ENCODE results near the gene HAGHL.
A peak's percentile ranks its signal among the peaks of the same experiment; 100 is the strongest.

The HAGHL gene

DNA sequence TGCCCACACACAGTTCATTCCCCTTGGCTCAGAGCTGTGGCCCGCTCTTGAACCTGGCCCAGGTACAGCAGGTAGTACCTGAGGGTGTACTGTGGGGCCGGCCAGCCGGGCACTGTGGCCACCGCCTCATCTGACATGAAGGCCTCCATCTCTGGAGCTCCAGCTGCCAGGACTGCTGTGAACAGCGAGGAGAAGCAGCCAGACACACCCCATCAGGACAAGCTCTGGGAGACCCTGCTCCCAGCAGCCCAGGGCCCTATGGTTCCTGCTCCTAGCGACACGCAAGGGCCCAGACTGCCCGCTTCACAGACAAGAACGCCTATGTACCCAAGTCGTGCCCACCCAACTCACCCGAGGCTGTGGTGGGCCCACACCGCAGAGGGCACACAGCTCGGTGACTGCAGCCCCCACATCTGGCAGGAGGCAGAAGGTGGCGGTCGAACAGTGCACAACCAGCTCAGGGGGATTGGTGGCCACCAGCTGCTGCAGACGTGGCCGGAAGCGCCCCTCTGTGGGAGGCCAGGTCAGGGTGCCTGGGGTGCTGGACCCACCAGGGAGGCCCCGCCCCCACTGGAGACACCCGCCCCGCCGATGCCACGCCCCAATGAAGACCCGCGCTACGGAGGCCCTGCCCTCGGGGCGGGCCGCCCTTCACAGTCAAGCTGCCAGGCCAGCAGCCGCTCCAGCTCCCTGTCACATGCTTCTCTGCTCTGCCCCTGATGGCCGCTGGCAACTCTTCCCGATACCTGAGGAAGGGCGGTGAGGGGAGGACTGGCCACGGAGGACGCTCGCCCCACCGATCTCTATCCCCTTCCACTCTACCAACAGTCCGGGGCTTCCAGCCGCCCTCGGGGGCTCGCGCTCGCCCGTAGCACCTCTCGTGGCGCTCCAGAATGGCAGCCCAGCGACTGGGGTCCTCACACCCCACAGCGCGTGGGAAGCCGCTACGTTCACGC is 47.8 kb upstream of the HAGHL start:
- Histone ChIP-seq H3K4me1 (ENCODE audit: insufficient read depth, low read length) (peaks cover 46% of the 10 kb centered on the region), H3K36me3 (ENCODE audit: insufficient read depth, low read length) (peaks cover 33% of the 10 kb centered on the region), H3K9ac (ENCODE audit: low read depth, low read length) (peak overlapping the region; percentile 57), H2AFZ (ENCODE audit: low read depth, low read length) (peak overlapping the region; percentile 80), H3K27me3 (ENCODE audit: insufficient read depth, low read length, poor library complexity) (no peaks in the 10 kb centered on the region), H3K79me2 (ENCODE audit: insufficient read depth, low read length) (peaks cover 37% of the 10 kb centered on the region), H3K9me3 (ENCODE audit: insufficient read depth, low read length, severe bottlenecking) (no peaks in the 10 kb centered on the region), H4K20me1 (ENCODE audit: insufficient read depth, low read length) (peaks cover 59% of the 10 kb centered on the region), H3K4me3 (ENCODE audit: low read depth in 1 of 2, low read length in 2 of 2) (peak overlapping the region in 1 of 2 experiments; percentile 58; a peak in 2 of 4 replicates), H3K4me2 (ENCODE audit: insufficient read depth, low read length) (peak overlapping the region; percentile 89), H3K27ac (ENCODE audit: low read length) (peak overlapping the region; percentile 87)
- TF ChIP-seq EZH2 (IDR thresholded peaks at IDR 0.05; ENCODE audit: borderline replicate concordance, low read depth, low read length, severe bottlenecking), result no peak
- TF ChIP-seq, protein P1, sequence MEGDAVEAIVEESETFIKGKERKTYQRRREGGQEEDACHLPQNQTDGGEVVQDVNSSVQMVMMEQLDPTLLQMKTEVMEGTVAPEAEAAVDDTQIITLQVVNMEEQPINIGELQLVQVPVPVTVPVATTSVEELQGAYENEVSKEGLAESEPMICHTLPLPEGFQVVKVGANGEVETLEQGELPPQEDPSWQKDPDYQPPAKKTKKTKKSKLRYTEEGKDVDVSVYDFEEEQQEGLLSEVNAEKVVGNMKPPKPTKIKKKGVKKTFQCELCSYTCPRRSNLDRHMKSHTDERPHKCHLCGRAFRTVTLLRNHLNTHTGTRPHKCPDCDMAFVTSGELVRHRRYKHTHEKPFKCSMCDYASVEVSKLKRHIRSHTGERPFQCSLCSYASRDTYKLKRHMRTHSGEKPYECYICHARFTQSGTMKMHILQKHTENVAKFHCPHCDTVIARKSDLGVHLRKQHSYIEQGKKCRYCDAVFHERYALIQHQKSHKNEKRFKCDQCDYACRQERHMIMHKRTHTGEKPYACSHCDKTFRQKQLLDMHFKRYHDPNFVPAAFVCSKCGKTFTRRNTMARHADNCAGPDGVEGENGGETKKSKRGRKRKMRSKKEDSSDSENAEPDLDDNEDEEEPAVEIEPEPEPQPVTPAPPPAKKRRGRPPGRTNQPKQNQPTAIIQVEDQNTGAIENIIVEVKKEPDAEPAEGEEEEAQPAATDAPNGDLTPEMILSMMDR (IDR thresholded peaks at IDR 0.05; ENCODE audit: borderline replicate concordance, extremely low read depth, low read length, poor library complexity, severe bottlenecking), result no peak
- peak; percentile 36 for ATAC-seq (ENCODE audit: insufficient read depth, low read depth)
- peak; percentile 75 for DNase-seq

DNA sequence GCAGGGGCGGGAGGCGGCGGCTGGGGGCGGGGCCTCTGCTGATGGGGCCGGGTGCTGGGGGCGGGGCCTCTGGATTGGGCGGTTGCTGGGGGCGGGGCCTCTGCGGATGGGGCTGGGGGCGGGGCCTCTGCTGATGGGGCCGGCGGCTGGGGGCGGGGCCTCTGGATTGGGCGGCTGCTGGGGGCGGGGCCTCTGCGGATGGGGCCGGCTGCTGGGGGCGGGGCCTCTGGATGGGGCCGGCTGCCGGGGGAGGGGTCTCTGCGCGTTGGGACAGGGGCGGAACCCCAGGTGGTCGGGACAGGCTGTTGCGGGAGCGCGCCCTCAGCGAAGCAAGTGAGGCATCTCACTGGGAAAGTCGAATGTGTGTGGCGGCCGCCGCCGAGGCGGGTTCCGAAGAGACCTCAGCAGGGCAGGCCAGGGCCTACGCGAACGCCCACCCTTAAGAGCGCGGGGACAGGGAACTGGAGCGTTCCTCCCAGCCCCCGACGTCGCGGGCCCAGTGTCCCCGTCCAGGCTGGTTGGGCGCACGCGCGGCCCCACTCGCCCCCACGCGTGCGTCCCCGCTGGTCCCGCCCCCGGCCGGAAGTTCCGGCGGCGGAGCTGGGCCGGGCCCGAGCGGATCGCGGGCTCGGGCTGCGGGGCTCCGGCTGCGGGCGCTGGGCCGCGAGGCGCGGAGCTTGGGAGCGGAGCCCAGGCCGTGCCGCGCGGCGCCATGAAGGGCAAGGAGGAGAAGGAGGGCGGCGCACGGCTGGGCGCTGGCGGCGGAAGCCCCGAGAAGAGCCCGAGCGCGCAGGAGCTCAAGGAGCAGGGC is 46.9 kb upstream of the HAGHL start, which contains the start of gene STUB1:
STUB1 (plus strand) TSS at position 597 of the 811 bp plus-strand sequence; CDS start at position 713, 116 bp downstream.
- H3K4me2 ChIP-seq (ENCODE audit: insufficient read depth, low read length), result peak within 1 kb of the TSS; percentile 99
- peak; percentile 53 for ATAC-seq (ENCODE audit: insufficient read depth, low read depth)
- peaks cover 55% of the 10 kb centered on the region for H3K4me1 ChIP-seq (ENCODE audit: insufficient read depth, low read length)
- H3K9me3 ChIP-seq (ENCODE audit: insufficient read depth, low read length, severe bottlenecking), result no peaks in the 10 kb centered on the region
- no peaks in the 10 kb centered on the region for H3K27me3 ChIP-seq (ENCODE audit: insufficient read depth, low read length, poor library complexity)
- TF ChIP-seq, protein P1 (IDR thresholded peaks at IDR 0.05; ENCODE audit: borderline replicate concordance, extremely low read depth, low read length, poor library complexity, severe bottlenecking), result no peak
- no peak for TF ChIP-seq EZH2 (IDR thresholded peaks at IDR 0.05; ENCODE audit: borderline replicate concordance, low read depth, low read length, severe bottlenecking)
- H3K27ac ChIP-seq (ENCODE audit: low read length), result peak within 1 kb of the TSS; percentile 87
- H3K36me3 ChIP-seq (ENCODE audit: insufficient read depth, low read length), result peaks cover 38% of the 10 kb centered on the region
- H3K4me3 ChIP-seq (ENCODE audit: low read depth in 1 of 2, low read length in 2 of 2), result peak within 1 kb of the TSS; percentile 42 to 98; a peak in 3 of 4 replicates
- DNase-seq, result peak; percentile 93
- H4K20me1 ChIP-seq (ENCODE audit: insufficient read depth, low read length), result peaks cover 52% of the 10 kb centered on the region
- peak within 1 kb of the TSS; percentile 80 for H2AFZ ChIP-seq (ENCODE audit: low read depth, low read length)
- H3K9ac ChIP-seq (ENCODE audit: low read depth, low read length), result peak within 1 kb of the TSS; percentile 82
- H3K79me2 ChIP-seq (ENCODE audit: insufficient read depth, low read length), result peaks cover 37% of the 10 kb centered on the region

DNA sequence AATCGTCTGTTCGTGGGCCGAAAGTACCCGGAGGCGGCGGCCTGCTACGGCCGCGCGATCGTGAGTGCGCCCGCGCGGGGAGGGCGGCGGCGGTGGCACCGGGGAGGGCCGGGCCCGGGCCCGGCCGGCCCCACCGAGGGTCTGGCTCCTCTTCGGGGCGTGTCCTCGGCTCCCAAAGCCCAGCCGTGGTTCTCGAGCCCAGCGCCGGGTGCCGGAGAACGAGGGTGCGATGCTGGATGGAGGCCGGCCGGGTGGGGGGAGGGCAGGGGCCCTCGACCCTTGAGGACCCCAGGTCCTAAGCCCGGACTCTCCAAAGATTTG is 46.3 kb upstream of the HAGHL start:
- no peak for ATAC-seq (ENCODE audit: insufficient read depth, low read depth)

More for the DNA sequence above, 46.3 kb upstream of the HAGHL start:
- H3K27ac ChIP-seq (ENCODE audit: low read length), result peak overlapping the region; percentile 76
- H3K36me3 ChIP-seq (ENCODE audit: insufficient read depth, low read length), result peaks cover 43% of the 10 kb centered on the region
- no peaks in the 10 kb centered on the region for H3K9me3 ChIP-seq (ENCODE audit: insufficient read depth, low read length, severe bottlenecking)
- TF ChIP-seq EZH2 (IDR thresholded peaks at IDR 0.05; ENCODE audit: borderline replicate concordance, low read depth, low read length, severe bottlenecking), result no peak
- TF ChIP-seq, protein P1 (IDR thresholded peaks at IDR 0.05; ENCODE audit: borderline replicate concordance, extremely low read depth, low read length, poor library complexity, severe bottlenecking), result no peak
- H3K27me3 ChIP-seq (ENCODE audit: insufficient read depth, low read length, poor library complexity), result no peaks in the 10 kb centered on the region
- H2AFZ ChIP-seq (ENCODE audit: low read depth, low read length), result peak overlapping the region; percentile 80
- peak overlapping the region; percentile 82 for H3K9ac ChIP-seq (ENCODE audit: low read depth, low read length)
- H3K4me1 ChIP-seq (ENCODE audit: insufficient read depth, low read length), result peaks cover 60% of the 10 kb centered on the region
- H3K4me3 ChIP-seq (ENCODE audit: low read depth in 1 of 2, low read length in 2 of 2), result peak overlapping the region; percentile 42 to 98; a peak in 3 of 4 replicates
- peaks cover 48% of the 10 kb centered on the region for H4K20me1 ChIP-seq (ENCODE audit: insufficient read depth, low read length)
- peaks cover 37% of the 10 kb centered on the region for H3K79me2 ChIP-seq (ENCODE audit: insufficient read depth, low read length)
- no peak for DNase-seq
- H3K4me2 ChIP-seq (ENCODE audit: insufficient read depth, low read length), result peak overlapping the region; percentile 99
